ENCODE data around the gene SHTN1. TPM values are rescaled to one million over a fixed set of nuclear protein-coding genes. Genes with fewer than 3 reads are reported as not detected.

Gene SHTN1
- 1 to 10 TPM; 4.9 to 7.9 (median 6.3) TPM for total RNA-seq
- polyA plus RNA-seq, result 1.5 TPM
- long read RNA-seq, donor 1, full-length matches to known transcripts, result 3 of 8 reads
- long read RNA-seq, donor 1, partial matches to known transcripts, result 2 of 8 reads
- long read RNA-seq, donor 1, other reads (novel, unspliced or antisense), result 3 of 8 reads
- long read RNA-seq, donor 2, full-length matches to known transcripts, result 5 of 11 reads
- long read RNA-seq, donor 2, partial matches to known transcripts, result 3 of 11 reads
- long read RNA-seq, donor 2, other reads (novel, unspliced or antisense), result 3 of 11 reads
- long read RNA-seq, donor 3, full-length matches to known transcripts, result 10 of 19 reads
- long read RNA-seq, donor 3, partial matches to known transcripts, result 3 of 19 reads
- long read RNA-seq, donor 3, other reads (novel, unspliced or antisense), result 6 of 19 reads
- long read RNA-seq, donor 4, full-length matches to known transcripts, result 1 of 2 reads
- long read RNA-seq, donor 4, partial matches to known transcripts, result 0 of 2 reads
- long read RNA-seq, donor 4, other reads (novel, unspliced or antisense), result 1 of 2 reads

DNA sequence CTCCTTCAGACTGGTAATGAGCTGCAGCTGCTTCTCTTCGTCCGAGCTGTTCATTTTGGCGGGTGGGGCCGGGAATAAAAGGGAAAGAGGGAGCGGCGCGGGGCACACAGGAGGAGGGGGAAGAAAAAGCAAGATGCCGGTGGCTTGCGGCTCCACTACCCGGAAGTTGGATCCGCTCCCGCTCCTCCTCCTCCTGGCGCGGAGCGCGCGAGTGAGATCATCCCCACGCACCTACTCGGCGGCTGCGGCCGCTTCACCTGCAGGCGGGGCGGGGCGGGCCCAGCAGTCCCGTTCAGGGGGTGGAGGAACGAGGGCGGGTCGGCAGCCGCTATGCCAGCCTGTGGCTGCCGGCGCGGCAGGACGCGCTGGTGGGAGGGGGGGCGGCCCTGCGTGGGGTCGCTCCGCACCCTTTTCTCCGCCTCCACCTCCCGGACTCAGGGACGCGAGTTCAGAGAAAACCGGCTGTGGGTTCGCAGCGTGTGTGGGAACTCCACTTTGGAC, at the start of gene SHTN1:
SHTN1 (minus strand) TSS at position 162 of the 501 bp plus-strand sequence; CDS start at position 54, 108 bp downstream.
- Histone ChIP-seq H3K4me3 (ENCODE audit: low read length) (peak within 1 kb of the TSS; percentile 85), H3K27ac (ENCODE audit: low read length) (peak within 1 kb of the TSS; percentile 59)
- peak; percentile 64 to 86 (median 84) for DNase-seq

GRCh38 chr10:117053482-117053881, 48.5 kb upstream of the SHTN1 start:
- DNase-seq (no peak), ATAC-seq (no peak)
- H3K9me3 ChIP-seq (ENCODE audit: control insufficient read depth, low read length), result no peaks in the 10 kb centered on the region
- no peak overlapping the region for H3K27ac ChIP-seq (ENCODE audit: low read length)
- H3K4me1 ChIP-seq (ENCODE audit: control insufficient read depth, insufficient read depth, low read length), result no peaks in the 10 kb centered on the region
- WGBS, result 87% methylated on average over 1 of the region's 1 CpG
- intact Hi-C loops (cut with DNase I), result no loop called here
- H3K27me3 ChIP-seq (ENCODE audit: control insufficient read depth, insufficient read depth), result no peaks in the 10 kb centered on the region
- no peak overlapping the region for H3K4me3 ChIP-seq (ENCODE audit: low read length)

More for the DNA sequence above, at the start of gene SHTN1:
- ATAC-seq, result peak; percentile 87
- Histone ChIP-seq H3K4me1 (ENCODE audit: control insufficient read depth, insufficient read depth, low read length) (no peaks in the 10 kb centered on the region), H3K9me3 (ENCODE audit: control insufficient read depth, low read length) (no peaks in the 10 kb centered on the region), H3K27me3 (ENCODE audit: control insufficient read depth, insufficient read depth) (no peaks in the 10 kb centered on the region)
- WGBS, result under 1% methylated on average over 46 of the region's 46 CpGs
- intact Hi-C loops (cut with DNase I), result no loop called here

DNA sequence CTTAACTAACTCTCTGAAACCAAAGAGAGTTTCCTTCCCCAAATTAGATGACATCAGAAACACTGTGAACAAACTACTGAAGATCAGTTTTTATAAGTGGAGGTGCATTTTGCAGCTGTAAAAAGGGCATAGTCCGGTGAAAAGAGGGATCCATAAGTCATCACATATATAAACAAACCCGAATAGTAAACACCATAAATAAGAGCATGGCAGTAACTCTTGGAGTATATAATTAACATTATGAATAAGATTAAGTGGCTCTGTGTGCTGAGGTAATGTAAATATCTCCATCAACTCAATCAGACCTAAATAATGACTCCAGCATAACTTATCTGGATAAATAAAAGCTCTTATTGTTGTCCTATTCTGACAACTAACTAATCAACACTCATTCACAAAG, 43.0 kb upstream of the SHTN1 start:
- Histone ChIP-seq H3K27me3 (ENCODE audit: control insufficient read depth, insufficient read depth) (no peaks in the 10 kb centered on the region), H3K4me1 (ENCODE audit: control insufficient read depth, insufficient read depth, low read length) (no peaks in the 10 kb centered on the region), H3K27ac (ENCODE audit: low read length) (no peak overlapping the region), H3K4me3 (ENCODE audit: low read length) (no peak overlapping the region), H3K9me3 (ENCODE audit: control insufficient read depth, low read length) (no peaks in the 10 kb centered on the region)
- no peak for ATAC-seq
- intact Hi-C loops (cut with DNase I), result no loop called here
- 81% methylated on average over 2 of the region's 2 CpGs for WGBS
- DNase-seq, result no peak

- Histone ChIP-seq H3K9me3 (ENCODE audit: control insufficient read depth, low read length) (no peaks in the 10 kb centered on the region), H3K4me1 (ENCODE audit: control insufficient read depth, insufficient read depth, low read length) (no peaks in the 10 kb centered on the region), H3K4me3 (ENCODE audit: low read length) (no peak overlapping the region), H3K27me3 (ENCODE audit: control insufficient read depth, insufficient read depth) (no peaks in the 10 kb centered on the region), H3K27ac (ENCODE audit: low read length) (no peak overlapping the region)
- WGBS, result 88% methylated on average over 8 of the region's 8 CpGs
- intact Hi-C loops (cut with DNase I), result no loop called here
- ATAC-seq (no peak), DNase-seq (no peak)
These were observed 11.3 kb upstream of the SHTN1 start for GRCh38 chr10:117016266-117016665.

DNA sequence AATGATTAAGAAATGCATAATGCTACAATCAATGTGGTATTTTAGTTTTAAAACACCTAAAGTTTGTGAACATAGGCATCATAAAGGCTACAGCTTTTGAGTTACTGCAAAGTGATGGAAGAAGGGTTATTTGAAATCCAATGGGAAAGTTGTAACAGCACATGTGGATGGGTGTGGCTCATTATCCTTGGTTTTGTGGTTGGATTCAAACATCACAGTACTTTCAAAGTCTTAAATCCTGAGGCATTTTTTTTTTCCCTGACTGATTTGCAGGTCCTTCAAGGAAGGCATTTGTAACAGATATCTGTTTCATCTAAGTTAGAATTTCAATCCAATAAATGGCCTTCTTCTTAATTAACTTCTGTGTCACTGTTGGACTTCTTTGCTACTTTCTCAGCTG, 9.8 kb upstream of the SHTN1 start:
- Histone ChIP-seq H3K9me3 (ENCODE audit: control insufficient read depth, low read length) (no peaks in the 10 kb centered on the region), H3K27me3 (ENCODE audit: control insufficient read depth, insufficient read depth) (no peaks in the 10 kb centered on the region), H3K27ac (ENCODE audit: low read length) (no peak overlapping the region), H3K4me3 (ENCODE audit: low read length) (no peak overlapping the region), H3K4me1 (ENCODE audit: control insufficient read depth, insufficient read depth, low read length) (no peaks in the 10 kb centered on the region)
- no peak for DNase-seq
- ATAC-seq, result no peak
- intact Hi-C loops (cut with DNase I), result no loop called here

- whole genome bisulfite sequencing, result 93% methylated on average over 3 of the region's 3 CpGs
- intact Hi-C loops (cut with DNase I), result no loop called here
- no peaks in the 10 kb centered on the region for H3K9me3 ChIP-seq (ENCODE audit: control insufficient read depth, low read length)
- H3K4me3 ChIP-seq (ENCODE audit: low read length), result no peak overlapping the region
- no peaks in the 10 kb centered on the region for H3K27me3 ChIP-seq (ENCODE audit: control insufficient read depth, insufficient read depth)
- H3K27ac ChIP-seq (ENCODE audit: low read length), result no peak overlapping the region
- DNase-seq (no peak), ATAC-seq (no peak)
- H3K4me1 ChIP-seq (ENCODE audit: control insufficient read depth, insufficient read depth, low read length), result no peaks in the 10 kb centered on the region
These were observed 2.1 kb upstream of the SHTN1 start for GRCh38 chr10:117007080-117007479.

DNA sequence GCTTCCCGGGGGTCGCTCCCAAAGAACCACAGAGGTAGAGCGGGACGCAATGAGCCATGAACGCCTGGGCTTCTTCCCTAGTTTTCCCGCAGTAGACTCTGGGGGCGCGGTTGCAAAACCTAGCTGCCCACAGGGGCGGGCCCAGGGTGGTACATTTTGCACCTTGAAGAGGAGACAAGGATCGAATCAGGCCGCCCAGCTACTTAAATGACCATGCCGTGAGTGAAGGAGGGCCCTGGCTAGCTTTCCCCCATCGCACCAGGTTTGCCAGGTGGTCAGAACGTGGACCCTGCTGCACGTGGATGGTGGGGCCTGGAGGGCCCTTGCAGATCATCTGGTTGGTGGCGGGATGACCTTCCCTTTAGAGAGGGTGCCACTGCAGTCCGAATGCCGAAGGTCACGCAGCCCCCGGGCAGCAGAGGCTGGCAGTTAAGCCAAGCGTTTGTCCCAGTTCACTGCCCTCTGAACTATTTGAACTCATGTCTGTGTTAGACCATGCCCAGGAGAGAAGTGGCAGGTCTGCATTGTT, 604 bp upstream of the SHTN1 start:
- no peak overlapping the region for H3K27ac ChIP-seq (ENCODE audit: low read length)
- intact Hi-C loops (cut with DNase I), result no loop called here
- no peaks in the 10 kb centered on the region for H3K4me1 ChIP-seq (ENCODE audit: control insufficient read depth, insufficient read depth, low read length)
- DNase-seq (peak in 1 of 3 donors; percentile 16), ATAC-seq (peak; percentile 45 to 55)
- H3K9me3 ChIP-seq (ENCODE audit: control insufficient read depth, low read length), result no peaks in the 10 kb centered on the region
- H3K27me3 ChIP-seq (ENCODE audit: control insufficient read depth, insufficient read depth), result no peaks in the 10 kb centered on the region
- 15% methylated on average over 21 of the region's 21 CpGs for WGBS
- H3K4me3 ChIP-seq (ENCODE audit: low read length), result peak overlapping the region; percentile 85

GRCh38 chr10:117004227-117005025, 561 bp downstream of the SHTN1 start:
- peak overlapping the region; percentile 85 for H3K4me3 ChIP-seq (ENCODE audit: low read length)
- DNase-seq (peak; percentile 70 to 84 (median 77)), ATAC-seq (peak; percentile 90 to 91)
- H3K27me3 ChIP-seq (ENCODE audit: control insufficient read depth, insufficient read depth), result no peaks in the 10 kb centered on the region
- intact Hi-C loops (cut with DNase I), result no loop called here
- H3K27ac ChIP-seq (ENCODE audit: low read length), result peak overlapping the region; percentile 59
- H3K9me3 ChIP-seq (ENCODE audit: control insufficient read depth, low read length), result no peaks in the 10 kb centered on the region
- H3K4me1 ChIP-seq (ENCODE audit: control insufficient read depth, insufficient read depth, low read length), result no peaks in the 10 kb centered on the region
- 7% methylated on average over 47 of the region's 47 CpGs for WGBS

DNA sequence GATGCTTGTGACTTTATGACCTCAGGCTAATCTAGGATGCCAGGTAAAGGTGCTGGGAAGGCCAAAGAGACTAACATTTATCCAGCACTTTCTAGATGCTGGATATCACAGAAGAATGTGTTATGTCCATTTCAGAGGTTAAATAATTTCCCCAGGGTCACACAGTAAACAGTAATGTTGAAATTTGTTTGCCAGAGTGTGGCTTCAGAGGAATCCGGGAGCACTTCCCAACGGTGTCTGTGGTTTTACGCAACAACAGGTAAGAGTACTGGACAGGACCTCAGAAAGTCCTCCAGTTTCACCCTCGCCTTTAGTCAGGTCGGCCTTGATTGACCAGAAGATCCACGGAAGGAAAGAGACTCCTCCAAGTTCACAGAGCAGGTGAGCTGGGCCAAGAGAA, 1.7 kb downstream of the SHTN1 start:
- intact Hi-C loops (cut with DNase I), result no loop called here
- DNase-seq, result no peak
- no peaks in the 10 kb centered on the region for H3K4me1 ChIP-seq (ENCODE audit: control insufficient read depth, insufficient read depth, low read length)
- no peak overlapping the region for H3K4me3 ChIP-seq (ENCODE audit: low read length)
- no peak overlapping the region for H3K27ac ChIP-seq (ENCODE audit: low read length)
- 94% methylated on average over 6 of the region's 6 CpGs for WGBS
- ATAC-seq, result no peak
- no peaks in the 10 kb centered on the region for H3K9me3 ChIP-seq (ENCODE audit: control insufficient read depth, low read length)
- H3K27me3 ChIP-seq (ENCODE audit: control insufficient read depth, insufficient read depth), result no peaks in the 10 kb centered on the region

- no peaks in the 10 kb centered on the region for H3K27me3 ChIP-seq (ENCODE audit: control insufficient read depth, insufficient read depth)
- no peak overlapping the region for H3K4me3 ChIP-seq (ENCODE audit: low read length)
- no peak overlapping the region for H3K27ac ChIP-seq (ENCODE audit: low read length)
- H3K4me1 ChIP-seq (ENCODE audit: control insufficient read depth, insufficient read depth, low read length), result no peaks in the 10 kb centered on the region
- no peaks in the 10 kb centered on the region for H3K9me3 ChIP-seq (ENCODE audit: control insufficient read depth, low read length)
- ATAC-seq (no peak), DNase-seq (no peak)
- intact Hi-C loops (cut with DNase I), result no loop called here
These were observed 2.8 kb downstream of the SHTN1 start for GRCh38 chr10:117002206-117002605.

GRCh38 chr10:117001144-117001543, 3.8 kb downstream of the SHTN1 start:
- no peak for ATAC-seq
- intact Hi-C loops (cut with DNase I), result no loop called here

More at GRCh38 chr10:117001144-117001543, 3.8 kb downstream of the SHTN1 start:
- Histone ChIP-seq H3K27me3 (ENCODE audit: control insufficient read depth, insufficient read depth) (no peaks in the 10 kb centered on the region), H3K9me3 (ENCODE audit: control insufficient read depth, low read length) (no peaks in the 10 kb centered on the region), H3K4me1 (ENCODE audit: control insufficient read depth, insufficient read depth, low read length) (no peaks in the 10 kb centered on the region), H3K27ac (ENCODE audit: low read length) (no peak overlapping the region), H3K4me3 (ENCODE audit: low read length) (no peak overlapping the region)
- WGBS, result 75% methylated on average over 2 of the region's 2 CpGs
- no peak for DNase-seq

Measured in right cardiac atrium (tissue), 5 donors.